ELF-1 (cell line): ENCODE measurements around the gene OXLD1.
A peak's percentile ranks its signal among the peaks of the same experiment; 100 is the strongest.
"Not testable (repeated sequence)": the region's sequence is repeated elsewhere in the genome, so short reads cannot be mapped to it uniquely, and the experiment has no call there.

Experiments
- DNase-seq: peaks from one replicate; pipeline ENCODE4 v3.0.0-alpha.2; 2016; ENCODE audit warnings: low read depth, low spot score

OXLD1 gene

DNA sequence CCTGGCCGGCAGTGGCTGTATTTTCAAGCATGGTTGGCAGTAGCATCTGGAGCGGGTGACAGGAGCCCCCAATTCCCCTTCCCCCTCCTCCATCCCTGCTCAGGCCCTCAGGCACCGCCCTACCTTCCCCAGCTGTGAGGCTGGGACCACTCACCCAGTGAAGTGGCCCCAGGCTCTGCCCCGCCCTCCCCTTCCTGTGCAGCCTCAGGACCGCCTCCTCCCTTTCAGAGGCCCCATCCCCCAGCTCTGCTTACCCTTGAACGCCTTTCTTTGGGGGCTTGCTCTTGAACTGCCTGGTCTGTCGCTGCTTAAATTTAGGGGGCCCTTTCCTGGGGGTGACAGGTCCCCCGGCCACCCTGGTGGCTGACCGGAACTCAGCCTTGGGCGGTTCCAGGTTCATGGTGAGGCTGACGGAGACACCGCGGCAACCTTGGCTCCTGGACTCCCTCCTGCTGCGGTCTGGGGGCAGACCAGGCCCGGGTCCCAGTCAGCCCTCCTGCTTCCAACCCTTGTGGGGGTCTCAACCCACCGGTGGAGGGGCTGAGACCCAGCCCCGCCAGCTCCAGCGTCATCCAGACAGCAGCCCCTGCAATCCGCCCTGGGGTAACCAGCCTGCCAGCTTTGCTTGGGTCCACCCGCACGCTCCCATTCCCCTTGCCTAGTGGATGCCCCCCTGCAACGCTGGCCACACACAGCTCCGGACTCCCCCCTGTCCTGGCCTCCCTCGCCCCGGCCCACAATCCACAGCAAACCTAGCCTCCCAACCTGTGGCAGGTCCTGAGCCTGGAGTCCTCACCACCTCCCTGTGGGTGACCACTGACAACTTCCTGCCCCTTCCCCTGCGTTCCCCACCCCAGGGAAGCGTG is 13.3 kb downstream of the OXLD1 start:
- peak; percentile 70 for DNase-seq

DNA sequence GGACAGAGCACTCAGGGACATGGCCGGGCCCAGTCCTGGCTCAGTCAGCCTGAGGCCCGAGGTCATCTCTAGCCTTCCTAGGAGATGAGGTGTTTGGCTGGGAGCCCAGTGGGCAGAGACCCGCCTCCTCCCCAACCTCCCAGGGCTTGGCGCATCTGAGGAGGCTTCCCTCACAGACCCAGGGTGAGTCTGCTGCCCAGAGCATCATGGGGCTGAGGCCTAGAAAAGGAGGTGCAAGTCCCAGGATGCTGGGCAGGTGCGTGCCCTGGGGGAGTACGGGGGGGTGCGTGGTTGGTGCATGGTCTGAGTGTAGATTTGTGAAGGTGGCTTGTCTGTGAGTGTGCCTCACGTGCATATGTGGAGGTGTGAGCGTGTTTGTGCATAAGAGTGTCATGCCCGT is 14.7 kb downstream of the OXLD1 start:
- DNase-seq, result no peak

DNA sequence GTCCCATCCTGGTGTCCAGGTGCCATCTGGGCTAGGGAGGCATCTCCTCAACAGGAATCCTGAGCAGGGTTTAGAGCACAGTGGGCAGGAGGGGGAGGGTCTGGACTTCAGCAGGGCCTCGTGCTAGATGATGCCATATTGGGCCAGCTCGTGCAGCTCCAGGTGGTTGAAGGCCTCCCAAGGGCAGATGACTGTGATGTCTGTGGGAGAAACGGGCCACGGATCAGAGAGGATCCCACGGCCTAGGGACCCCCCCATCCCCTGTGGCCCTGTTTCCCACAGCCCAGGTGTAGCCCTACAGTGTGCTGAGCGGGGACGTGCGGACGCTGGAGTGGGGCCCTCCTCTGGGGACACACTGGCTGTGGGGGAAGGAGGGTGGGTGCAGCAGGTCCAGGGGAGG is 15.5 kb downstream of the OXLD1 start:
- no peak for DNase-seq

DNA sequence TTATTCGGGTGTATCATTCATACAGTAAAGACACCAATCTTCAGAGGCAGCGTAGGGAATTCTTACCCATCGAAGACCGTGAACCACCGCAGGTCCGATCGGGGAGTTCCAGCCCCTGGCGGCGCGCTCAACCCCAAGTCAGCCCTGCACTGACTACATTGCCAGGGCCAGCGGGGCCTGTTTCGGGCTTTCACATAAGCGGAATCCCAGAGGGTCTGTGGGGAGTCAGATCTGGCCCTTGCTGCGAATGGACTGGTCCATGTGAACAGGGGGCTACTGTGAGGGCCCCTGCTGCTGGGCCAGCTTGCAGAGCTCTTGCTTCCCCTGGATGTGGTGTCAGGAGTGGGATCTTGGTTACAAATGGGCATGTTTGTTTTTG is 17.7 kb downstream of the OXLD1 start:
- no peak for DNase-seq

DNA sequence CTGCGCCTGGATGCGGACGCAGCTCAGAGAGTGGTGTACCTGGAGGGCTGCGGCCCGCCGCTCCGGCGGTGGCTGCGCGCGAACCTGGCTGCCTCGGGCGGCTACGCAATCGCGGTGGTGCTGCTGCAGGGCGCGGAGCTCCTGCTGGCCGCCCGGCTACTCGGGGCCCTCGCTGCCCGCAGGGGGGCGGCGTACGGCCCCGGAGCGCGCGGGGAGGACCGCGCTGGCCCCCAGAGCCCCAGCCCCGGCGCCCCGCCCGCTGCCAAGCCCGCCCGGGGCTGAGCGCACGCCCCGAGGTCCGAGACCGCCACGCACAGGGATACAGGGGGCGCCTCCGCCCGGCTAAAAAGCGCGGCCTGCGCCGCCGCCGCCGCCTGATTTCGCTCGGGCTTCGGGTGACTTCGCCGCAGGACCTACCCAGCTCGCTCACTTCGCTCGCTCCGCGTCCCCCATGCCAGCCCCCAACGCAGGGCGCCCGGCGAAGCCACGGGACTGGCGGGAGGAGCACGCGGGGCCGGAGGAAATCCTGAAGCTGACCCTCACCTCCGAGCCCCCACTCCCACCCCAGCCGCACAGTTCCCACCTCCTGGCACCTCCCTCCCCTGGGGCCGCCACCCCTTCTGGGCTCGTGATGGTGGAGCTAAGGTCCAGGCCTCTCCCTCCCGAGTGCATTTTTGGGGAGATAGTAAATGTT is 18.2 kb downstream of the OXLD1 start:
- DNase-seq, result peak; percentile 44

DNA sequence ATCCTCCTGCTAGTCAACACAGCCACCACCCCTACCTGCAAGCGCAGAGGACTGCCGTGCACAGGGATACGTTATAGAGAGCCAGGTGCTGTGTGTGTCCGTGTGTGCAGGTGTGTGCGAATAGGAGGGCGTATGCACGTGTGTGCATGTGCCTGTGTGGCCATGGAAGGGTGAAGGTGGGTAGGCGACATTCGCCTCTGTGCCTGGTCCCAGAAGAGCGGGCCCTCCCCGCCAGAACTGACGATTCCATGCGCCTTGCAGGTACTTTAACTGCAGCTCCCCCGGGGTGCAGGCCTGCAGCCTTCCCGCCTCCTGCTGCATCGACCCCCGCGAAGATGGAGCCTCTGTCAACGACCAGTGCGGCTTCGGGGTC is 18.8 kb downstream of the OXLD1 start:
- DNase-seq, result no peak

DNA sequence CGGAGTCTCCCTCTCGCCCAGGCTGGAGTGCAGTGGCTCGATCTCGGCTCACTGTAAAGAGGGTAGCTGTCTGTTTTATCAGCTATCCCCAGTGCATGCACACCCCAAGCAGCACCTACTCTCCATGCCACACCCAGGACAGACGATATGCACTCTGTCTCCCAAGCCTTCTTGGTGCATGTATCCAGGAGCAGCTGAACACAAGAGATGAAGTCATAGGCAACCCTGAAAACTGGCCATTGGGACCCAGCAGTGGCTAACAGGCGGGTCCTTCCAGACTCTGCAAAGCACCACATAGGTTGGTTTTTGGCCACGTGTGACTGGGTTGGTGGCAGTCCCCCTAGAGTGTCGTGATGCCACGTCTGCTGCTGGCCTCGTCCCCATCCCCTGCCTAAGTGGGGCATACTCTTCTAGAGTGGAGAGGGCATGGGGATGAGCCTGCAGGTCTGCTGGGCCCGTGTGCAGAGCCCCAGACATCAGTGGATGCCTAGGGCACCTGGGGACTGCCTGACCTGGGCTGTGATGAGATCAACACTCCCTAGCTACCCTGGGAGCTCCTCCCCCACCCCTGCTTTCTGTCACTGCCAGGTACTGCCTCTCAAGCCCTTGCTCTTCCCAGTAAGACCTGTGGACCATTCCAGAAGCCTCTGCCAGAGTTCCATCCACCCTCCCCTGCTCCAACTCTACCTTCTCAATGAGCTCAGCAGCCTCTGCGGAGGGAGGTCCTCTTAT is 19.4 kb downstream of the OXLD1 start:
- DNase-seq, result peak; percentile 63

DNA sequence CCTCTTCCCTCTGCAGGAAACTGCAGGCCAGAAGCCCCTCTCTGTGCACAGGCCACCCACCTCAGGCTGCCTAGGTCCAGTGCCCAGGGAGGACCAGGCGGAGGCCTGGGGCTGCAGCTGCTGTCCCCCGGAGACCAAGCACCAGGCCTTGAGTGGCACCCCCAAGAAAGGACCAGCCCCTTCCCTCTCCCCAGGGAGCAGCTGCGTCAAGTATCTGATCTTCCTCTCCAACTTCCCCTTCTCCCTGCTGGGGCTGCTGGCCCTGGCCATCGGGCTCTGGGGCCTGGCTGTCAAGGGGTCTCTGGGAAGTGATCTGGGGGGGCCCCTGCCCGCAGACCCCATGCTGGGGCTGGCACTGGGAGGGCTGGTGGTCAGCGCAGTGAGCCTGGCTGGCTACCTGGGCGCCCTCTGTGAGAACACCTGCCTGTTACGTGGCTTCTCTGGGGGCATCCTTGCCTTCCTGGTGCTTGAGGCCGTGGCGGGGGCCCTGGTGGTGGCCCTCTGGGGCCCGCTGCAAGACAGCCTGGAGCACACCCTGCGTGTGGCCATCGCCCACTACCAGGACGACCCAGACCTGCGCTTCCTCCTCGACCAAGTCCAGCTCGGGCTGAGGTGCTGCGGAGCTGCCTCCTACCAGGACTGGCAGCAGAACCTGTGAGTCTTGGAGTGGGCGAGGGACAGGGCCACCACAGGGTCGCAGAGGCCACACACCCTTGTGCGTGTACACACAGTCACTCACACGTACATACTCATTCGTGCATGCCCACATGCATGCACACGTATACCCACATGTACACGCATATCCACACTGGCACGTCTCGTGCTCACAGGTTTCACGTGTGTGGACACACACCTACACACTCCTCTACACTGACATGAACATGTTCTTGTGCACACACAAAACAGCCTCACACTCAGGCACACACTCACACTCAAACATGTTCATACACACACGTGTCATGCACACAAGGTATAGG is 21.1 kb downstream of the OXLD1 start:
- no peak for DNase-seq

DNA sequence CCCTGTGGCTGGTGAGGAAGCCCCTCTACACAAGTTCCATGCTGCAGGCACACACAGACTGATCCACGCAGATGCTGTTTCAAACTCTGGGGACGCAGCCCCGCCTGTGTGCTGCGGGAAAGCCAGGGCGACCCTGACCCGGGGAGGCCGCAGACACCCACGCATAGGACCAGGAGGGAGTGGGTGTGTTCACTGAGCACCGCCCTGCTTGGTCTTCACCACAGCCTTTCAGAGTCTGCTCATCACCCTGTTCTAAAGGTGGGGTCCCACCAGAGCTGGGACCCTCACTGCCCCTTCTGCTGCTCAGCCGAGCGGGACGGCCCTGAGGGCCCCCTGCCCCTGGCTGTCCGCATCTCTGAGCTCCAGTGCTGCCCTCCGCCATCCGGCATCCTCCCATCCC is 21.9 kb downstream of the OXLD1 start:
- DNase-seq, result no peak

DNA sequence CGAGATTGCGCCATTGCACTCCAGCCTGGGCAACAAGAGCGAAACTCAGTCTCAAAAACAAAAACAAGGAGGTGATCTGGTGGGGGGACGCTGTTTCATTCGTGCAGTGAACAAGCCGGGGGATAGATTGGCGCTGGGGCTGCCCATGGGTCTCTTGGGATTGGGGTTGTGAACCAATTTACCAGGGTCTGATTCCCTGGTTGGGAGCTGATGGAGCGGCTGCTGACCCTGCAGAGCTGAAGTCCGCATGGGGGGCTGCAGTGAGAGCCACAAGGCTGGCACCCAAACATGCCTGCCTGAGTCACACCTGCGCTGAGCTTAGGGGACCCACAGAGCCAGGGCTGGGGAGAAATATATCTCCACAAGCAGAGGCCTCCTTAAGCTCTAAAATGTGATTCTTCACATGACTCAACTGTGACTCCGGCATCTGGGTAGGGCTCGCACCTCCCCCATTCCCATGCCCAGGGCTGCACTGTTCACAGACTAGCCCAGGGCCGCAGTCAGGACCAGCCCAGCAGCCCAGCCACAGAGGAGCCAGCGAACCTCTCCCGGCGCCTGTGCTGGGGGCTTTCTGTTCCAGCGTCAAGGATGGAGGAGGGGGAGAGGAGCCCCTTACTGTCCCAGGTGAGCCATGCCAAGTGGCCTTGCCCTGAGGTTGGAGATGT is 24.4 kb downstream of the OXLD1 start:
- peak; percentile 75 for DNase-seq

DNA sequence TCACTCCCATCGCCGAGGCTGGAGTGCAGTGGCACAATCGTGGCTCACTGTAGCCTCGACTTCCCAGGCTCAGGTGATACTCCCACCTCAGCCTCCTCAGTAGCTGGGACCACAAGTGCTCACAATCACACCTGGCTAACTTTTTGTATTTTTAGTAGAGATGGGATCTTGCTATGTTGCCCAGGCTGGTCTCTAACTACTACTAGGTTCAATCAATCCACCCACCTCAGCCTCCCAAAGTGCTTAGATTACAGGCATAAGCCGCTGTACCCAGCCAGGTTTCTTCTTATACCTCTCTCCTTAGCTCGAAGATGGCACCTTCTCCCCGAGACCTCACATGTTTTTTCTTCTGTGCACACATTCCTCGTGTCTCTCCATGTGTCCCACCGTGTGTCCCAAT is 26.4 kb downstream of the OXLD1 start:
- DNase-seq, result no peak

DNA sequence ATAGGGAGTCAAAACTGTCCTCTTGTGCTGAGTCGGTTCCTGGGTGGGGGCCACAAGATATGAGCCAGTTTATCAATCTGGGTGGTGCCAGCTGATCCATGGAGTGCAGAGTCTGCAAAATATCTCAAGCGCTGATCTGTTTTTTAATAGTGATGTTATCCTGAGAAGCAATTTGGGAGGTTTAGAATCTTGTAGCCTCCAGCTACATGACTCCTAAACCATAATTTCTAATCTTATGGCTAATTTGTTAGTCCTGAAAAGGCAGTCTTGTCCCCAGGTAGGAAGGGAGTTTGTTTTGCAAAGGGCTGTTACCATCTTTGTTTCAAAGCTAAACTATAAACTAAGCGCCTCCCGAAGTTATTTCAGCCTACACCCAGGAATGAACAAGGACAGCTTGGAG is 27.7 kb downstream of the OXLD1 start:
- no peak for DNase-seq

DNA sequence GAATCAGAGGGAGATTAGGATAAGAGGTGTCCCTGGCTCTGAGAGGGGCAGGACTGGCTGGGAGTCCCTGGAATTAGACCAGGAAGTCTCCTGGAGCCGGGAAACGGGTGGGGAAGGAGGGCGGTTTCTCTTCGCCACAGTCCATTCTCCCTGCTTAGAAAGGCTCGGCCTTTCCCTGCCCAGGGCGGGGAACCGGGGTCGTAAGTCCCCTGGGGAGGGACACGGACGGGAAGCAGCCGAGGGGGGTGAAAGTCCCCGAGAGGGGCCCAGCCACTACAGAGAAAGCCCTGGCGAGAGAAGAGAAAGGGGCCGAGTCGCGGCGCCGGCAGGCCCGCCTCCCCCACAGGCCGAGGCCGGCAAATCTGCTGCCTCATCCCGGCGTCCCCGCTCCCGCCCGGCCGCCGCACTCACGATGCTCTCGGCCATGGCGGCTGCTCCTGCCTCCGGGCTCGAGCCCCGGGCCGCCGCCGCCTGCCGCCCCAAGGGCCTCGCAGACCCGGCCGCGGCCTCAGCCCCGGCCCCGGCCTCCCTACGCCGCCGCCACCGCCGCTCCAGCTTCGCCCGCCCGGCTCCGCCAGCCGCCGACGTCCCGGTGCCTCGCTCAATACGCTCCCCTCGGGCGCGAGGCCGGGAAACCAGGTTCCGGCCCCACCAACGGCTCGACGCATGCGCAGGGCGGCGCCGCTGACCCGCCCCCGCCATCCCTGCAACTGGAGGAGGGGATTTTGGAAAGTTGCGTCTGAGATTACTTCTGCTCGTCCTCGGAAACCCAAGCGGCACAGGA is 29.7 kb downstream of the OXLD1 start, which contains the start of the genes NPLOC4 and TSPAN10:
TSS of gene NPLOC4 (minus strand) at position 608 of the 784 bp plus-strand sequence. CDS start at position 426, 182 bp downstream.
TSS of gene TSPAN10 (plus strand) at position 692 of the 784 bp plus-strand sequence. CDS start 5,217 bp downstream, outside the sequence.
- peak; percentile 92 for DNase-seq

DNA sequence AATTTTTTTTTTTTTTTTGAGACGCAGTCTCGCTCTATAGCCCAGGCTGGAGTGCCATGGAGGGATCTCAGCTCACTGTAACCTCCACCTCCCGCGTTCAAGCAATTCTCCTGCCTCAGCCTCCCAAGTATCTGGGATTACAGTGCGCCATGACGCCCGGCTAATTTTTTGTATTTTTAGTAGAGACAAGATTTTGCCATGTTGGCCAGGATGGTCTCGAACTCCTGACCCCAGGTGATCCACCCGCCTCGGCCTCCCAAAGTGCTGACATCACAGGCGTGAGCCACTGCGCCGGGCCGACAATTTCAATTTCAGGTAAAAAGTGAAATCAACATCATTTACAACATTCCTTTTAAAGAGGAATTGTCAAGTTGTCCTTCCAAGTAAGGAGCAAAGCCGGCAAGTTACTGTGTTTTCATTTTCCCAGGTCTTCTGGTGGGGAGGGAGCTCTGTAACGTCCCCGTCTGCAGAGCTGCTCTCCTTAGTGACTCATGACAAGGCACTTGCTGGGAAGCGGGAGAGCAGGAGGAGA is 30.4 kb downstream of the OXLD1 start:
- DNase-seq, result no peak

DNA sequence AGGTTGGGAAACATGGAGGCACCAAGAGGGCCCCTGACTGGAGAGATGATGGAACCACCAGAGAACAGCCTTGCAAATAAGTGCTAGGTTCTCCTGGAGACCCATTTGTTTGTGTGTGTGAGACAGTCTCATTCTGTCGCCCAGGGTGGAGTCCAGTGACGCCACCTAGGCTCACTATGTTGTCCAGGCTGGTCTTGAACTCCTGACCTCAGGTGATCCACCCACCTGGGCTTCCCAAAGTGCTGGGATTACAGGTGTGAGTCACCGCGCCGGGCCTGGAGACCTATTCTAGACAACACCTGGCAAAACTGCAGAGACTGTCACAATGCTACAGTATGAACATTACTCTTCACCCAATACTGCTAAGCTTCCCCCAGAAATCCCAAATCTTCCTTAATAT is 31.0 kb downstream of the OXLD1 start:
- no peak for DNase-seq

DNA sequence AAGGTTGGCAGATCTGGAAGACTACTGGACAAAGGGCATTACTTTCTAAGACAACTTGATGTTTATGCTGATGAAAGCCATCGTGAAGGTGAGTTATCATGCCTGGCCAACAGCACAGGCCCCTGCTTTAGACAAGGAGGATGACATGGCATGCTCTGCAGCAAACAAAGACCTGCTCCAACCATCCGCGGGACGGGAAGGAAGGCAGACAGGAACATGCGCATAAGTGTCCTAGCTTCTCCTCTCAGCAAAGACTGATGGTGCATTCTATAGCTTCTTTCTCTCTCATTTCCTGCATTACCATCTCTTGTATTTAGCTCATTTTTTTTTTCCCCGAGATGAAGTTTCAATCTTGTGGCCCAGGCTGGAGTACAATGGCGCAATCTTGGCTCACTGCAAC is 34.9 kb downstream of the OXLD1 start:
- no peak for DNase-seq

DNA sequence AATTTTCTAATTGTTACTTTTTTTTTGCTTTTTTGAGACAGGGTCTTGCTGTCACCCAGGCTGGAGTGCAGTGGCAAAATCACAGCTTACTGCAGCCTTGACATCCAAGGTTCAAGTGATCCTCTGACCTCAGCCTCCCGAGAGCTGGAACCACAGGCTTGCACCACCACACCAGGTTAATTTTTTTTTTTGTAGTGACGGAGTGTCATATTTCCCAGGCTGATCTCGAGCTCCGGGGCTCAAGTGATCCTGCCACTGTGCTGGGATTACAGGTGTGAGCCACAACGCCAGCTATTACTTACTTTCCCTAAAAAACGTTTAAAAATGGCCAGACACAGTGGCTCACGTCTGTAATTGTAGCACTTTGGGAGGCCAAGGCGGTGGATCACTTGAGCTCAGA is 36.1 kb downstream of the OXLD1 start:
- DNase-seq, result no peak

DNA sequence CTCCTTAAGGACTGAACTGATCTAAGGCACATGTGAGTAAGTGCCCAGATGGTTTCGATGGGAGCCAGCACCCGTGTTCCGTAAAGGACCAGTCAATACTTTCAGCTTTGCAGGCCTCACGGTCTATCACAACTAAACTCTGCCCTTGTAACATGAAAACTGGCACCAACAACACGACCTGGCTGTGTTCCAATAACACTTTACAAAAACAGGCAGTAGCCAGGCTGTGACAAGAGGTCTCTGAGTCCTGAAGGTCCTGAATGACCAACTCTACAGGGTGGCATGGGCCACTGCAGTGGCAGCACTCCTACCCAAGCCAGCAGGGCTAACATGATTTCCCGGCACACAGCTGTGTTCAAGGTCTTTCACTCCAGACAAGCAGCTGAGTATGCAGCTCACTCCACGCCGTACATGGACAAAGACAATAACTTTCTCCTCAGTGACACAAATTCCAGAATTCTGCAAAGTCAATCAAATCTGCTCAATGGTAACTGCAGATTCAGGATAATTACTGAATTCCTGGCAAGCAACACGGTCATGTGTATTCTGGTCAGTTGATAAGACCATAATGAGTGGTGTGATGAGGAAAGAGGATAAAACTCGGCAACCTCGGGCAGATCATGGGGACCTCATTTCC is 44.8 kb downstream of the OXLD1 start:
- DNase-seq, result no peak

DNA sequence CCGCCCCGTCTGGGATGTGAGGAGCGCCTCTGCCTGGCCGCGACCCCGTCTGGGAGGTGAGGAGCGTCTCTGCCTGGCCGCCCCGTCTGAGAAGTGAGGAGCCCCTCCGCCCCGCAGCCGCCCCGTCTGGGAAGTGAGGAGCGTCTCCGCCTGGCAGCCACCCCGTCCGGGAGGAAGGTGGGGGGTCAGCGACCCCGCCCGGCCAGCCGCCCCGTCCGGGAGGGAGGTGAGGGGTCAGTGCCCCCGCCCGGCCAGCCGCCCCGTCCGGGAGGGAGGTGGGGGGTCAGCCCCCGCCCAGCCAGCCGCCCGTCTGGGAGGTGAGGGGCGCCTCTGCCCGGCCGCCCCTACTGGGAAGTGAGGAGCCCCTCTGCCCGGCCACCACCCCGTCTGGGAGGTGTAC is 48.1 kb downstream of the OXLD1 start:
- DNase-seq, result not testable (repeated sequence)
